ENCODE measurements around the gene IRX3.

DNA sequence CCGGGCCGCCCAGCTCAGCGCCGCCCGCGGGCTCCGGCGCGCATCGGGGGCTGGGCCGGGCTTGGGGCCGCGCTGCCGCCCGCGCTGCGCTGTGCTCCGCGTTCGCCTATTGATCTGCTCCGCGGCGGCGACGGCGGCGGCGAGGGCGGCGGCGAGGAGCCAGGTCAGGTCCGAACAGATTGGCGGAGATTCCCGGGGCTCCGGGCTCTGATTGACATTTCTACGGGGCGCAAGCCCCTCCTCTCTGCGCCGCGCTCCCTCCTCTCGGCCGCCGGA is 559 bp downstream of the IRX3 start:
- no peak for TF ChIP-seq CTCF (IDR thresholded peaks at IDR 0.05; ENCODE audit: low read length)
- TF ChIP-seq EZH2phosphoT487 (IDR thresholded peaks at IDR 0.05; ENCODE audit: low read length), result no peak
- TF ChIP-seq EZH2 (optimal IDR thresholded peaks at IDR 0.05; ENCODE audit: low read depth, low read length), result no peak
